CD14-positive monocyte (primary cell): ENCODE data around the gene CARD9. TPM values are rescaled to one million over a fixed set of nuclear protein-coding genes. Genes with fewer than 3 reads are reported as not detected.

ENCODE experiments used
- DNase-seq, 3 donors: peaks; one replicate each; pipeline ENCODE4 v3.0.0-alpha.2; 2011 to 2022
- H2AFZ ChIP-seq: 2 replicates; pipeline ENCODE4 v1.6.0; 2012; ENCODE audit warnings: mild to moderate bottlenecking, low read depth, low read length, inconsistent platforms; ENCODE audit not compliant: insufficient read depth, poor library complexity, severe bottlenecking
- H3K27ac ChIP-seq, 2 donors: 1 replicate in 1 of 2; 2 replicates in 1 of 2; pipeline ENCODE4 v1.5.1; 2012 to 2013; ENCODE audit warnings: low read length in 2 of 2, control low read depth in 1 of 2, inconsistent platforms in 1 of 2, low read depth in 1 of 2, mild to moderate bottlenecking in 1 of 2
- H3K27me3 ChIP-seq, 2 donors: one replicate each; pipeline versions ENCODE4 v1.6.0 to v1.6.1; 2011 to 2013; ENCODE audit warnings: low read length in 2 of 2; ENCODE audit not compliant: control insufficient read depth in 2 of 2, insufficient read depth in 2 of 2
- H3K36me3 ChIP-seq, 2 donors: replicated peaks in 1 of 2; 1 replicate in 1 of 2; 2 replicates in 1 of 2; pipeline versions ENCODE4 v1.5.1 to v1.6.1; 2012 to 2013; ENCODE audit warnings: low read length in 2 of 2, control low read depth in 1 of 2, inconsistent platforms in 1 of 2, mild to moderate bottlenecking in 1 of 2; ENCODE audit not compliant: insufficient read depth in 2 of 2, control insufficient read depth in 1 of 2
- H3K4me1 ChIP-seq, 2 donors: 1 replicate in 1 of 2; 2 replicates in 1 of 2; pipeline versions ENCODE4 v1.5.1 to v1.6.1; 2012 to 2013; ENCODE audit warnings: low read length in 2 of 2, control low read depth in 1 of 2, inconsistent platforms in 1 of 2, mild to moderate bottlenecking in 1 of 2, moderate library complexity in 1 of 2; ENCODE audit not compliant: insufficient read depth in 2 of 2, control insufficient read depth in 1 of 2
- H3K4me2 ChIP-seq: replicated peaks from 2 replicates; pipeline ENCODE3; 2012; ENCODE audit warnings: low read length, moderate library complexity, mild to moderate bottlenecking; ENCODE audit not compliant: poor library complexity, severe bottlenecking; ENCODE audit errors: extremely low read depth
- H3K4me3 ChIP-seq, 3 experiments: fragments of 200-600 bp in 1 of 3; sonication (generic) in 1 of 3; replicated peaks in 1 of 3; 1 replicate in 2 of 3; 2 replicates in 1 of 3; pipeline ENCODE4 v1.5.1; 2011 to 2013; ENCODE audit warnings: low read length in 3 of 3, mild to moderate bottlenecking in 3 of 3, control low read depth in 2 of 3, low read depth in 2 of 3, inconsistent platforms in 1 of 3, moderate library complexity in 1 of 3
- H3K79me2 ChIP-seq: 2 replicates; pipeline ENCODE4 v1.6.0; 2012; ENCODE audit warnings: mild to moderate bottlenecking, control low read depth, inconsistent platforms, low read length, moderate library complexity; ENCODE audit not compliant: insufficient read depth
- H3K9ac ChIP-seq: 2 replicates; pipeline ENCODE4 v1.6.0; 2017; ENCODE audit warnings: low read length, mild to moderate bottlenecking; ENCODE audit not compliant: insufficient read depth, poor library complexity, severe bottlenecking
- H3K9me3 ChIP-seq, 2 donors: replicated peaks in 1 of 2; 1 replicate in 1 of 2; 2 replicates in 1 of 2; pipeline versions ENCODE4 v1.5.1 to v1.6.1; 2012 to 2013; ENCODE audit warnings: low read length in 2 of 2, control low read depth in 1 of 2; ENCODE audit not compliant: control insufficient read depth in 1 of 2, insufficient read depth in 1 of 2
- H4K20me1 ChIP-seq: 2 replicates; pipeline ENCODE4 v1.6.0; 2012; ENCODE audit warnings: mild to moderate bottlenecking, low read length, control low read depth, moderate library complexity; ENCODE audit not compliant: insufficient read depth
- H3K27ac Mint-ChIP-seq, 7 donors: one replicate each; pipeline ENCODE4 v1.8.0; 2020; ENCODE audit warnings: mild to moderate bottlenecking in 7 of 7, mixed read lengths in 7 of 7, moderate library complexity in 6 of 7, inconsistent platforms in 2 of 7
- H3K27me3 Mint-ChIP-seq, 3 donors: one replicate each; pipeline ENCODE4 v1.8.0; 2021 to 2022; ENCODE audit warnings: low read depth in 3 of 3, mild to moderate bottlenecking in 3 of 3, mixed read lengths in 3 of 3, moderate library complexity in 3 of 3, inconsistent platforms in 1 of 3
- H3K36me3 Mint-ChIP-seq, 2 donors: one replicate each; pipeline ENCODE4 v1.8.0; 2020; ENCODE audit warnings: mixed read lengths in 2 of 2, inconsistent platforms in 1 of 2, mild to moderate bottlenecking in 1 of 2
- H3K4me1 Mint-ChIP-seq: one replicate; pipeline ENCODE4 v1.8.0; 2020; ENCODE audit warnings: mild to moderate bottlenecking, mixed read lengths
- H3K4me3 Mint-ChIP-seq, 2 donors: one replicate each; pipeline ENCODE4 v1.8.0; 2020; ENCODE audit warnings: mild to moderate bottlenecking in 2 of 2, mixed read lengths in 2 of 2, moderate library complexity in 1 of 2
- H3K9me3 Mint-ChIP-seq, 7 donors: one replicate each; pipeline ENCODE4 v1.8.0; 2020 to 2022; ENCODE audit warnings: mixed read lengths in 7 of 7, mild to moderate bottlenecking in 6 of 7, moderate library complexity in 6 of 7, inconsistent platforms in 2 of 7
- WGBS: methylation state at CpG from one replicate; pipeline ENCODE4 v1.1.5; 2013; ENCODE audit warnings: missing lambda C conversion rate; ENCODE audit not compliant: insufficient coverage; 5-methylcytosine and 5-hydroxymethylcytosine counted together
- intact Hi-C, 2 donors: fragments of 100-400 bp; cut with micrococcal nuclease; formaldehyde crosslinking; loops; one replicate each; pipeline versions ENCODE4 v1.15.0 to v1.15.1; 2023
- polyA plus RNA-seq, 3 donors: library from polyadenylated mRNA; depleted of rRNA in 1 of 3; unstranded in 2 of 3; stranded (reverse) in 1 of 3; fragments of 300-500 nt in 2 of 3; fragments of >200 nt in 1 of 3; fragmentation: Illumina TruSeq in 2 of 3; gene quantifications; 1 replicate in 2 of 3; 2 replicates in 1 of 3; pipeline ENCODE4 v1.2.3, GENCODE V29; 2012 to 2021
- TF ChIP-seq, protein P1 (sequence below): fragments of 200-600 bp; IDR thresholded peaks from one replicate; pipeline ENCODE4 v1.8.0; 2022; ENCODE audit warnings: antibody characterized with exemption, mild to moderate bottlenecking

The CARD9 gene
- polyA plus RNA-seq, 3 donors = 34.3 to 108 (median 41.4) TPM

GRCh38 chr9:136383436-136383835, 10.0 kb upstream of the CARD9 start:
- no peaks in the 10 kb centered on the region for H3K79me2 ChIP-seq

GRCh38 chr9:136381966-136382513, 8.6 kb upstream of the CARD9 start:
- no peaks in the 10 kb centered on the region for H3K27me3 ChIP-seq
- Mint-ChIP-seq H3K27me3 (no peaks in the 10 kb centered on the region), H3K36me3 (peaks cover 45 to 59% of the 10 kb centered on the region in 2 donors), H3K27ac (peak overlapping the region in 1 of 7 donors; percentile 25), H3K4me3 (no peak overlapping the region), H3K4me1 (peaks cover 10% of the 10 kb centered on the region), H3K9me3 (no peaks in the 10 kb centered on the region)
- H2AFZ ChIP-seq = no peak overlapping the region
- H3K79me2 ChIP-seq = no peaks in the 10 kb centered on the region
- DNase-seq = no peak
- H3K9ac ChIP-seq = no peak overlapping the region
- H3K9me3 ChIP-seq = no peaks in the 10 kb centered on the region
- H3K27ac ChIP-seq = no peak overlapping the region
- H3K4me2 ChIP-seq = no peak overlapping the region
- H3K36me3 ChIP-seq = peaks cover 56 to 84% of the 10 kb centered on the region in 2 donors
- H4K20me1 ChIP-seq = no peaks in the 10 kb centered on the region
- 94% methylated on average over 24 of the region's 25 CpGs for WGBS
- intact Hi-C loops = no loop called here
- H3K4me1 ChIP-seq = peaks cover 7 to 10% of the 10 kb centered on the region in 2 donors
- no peak overlapping the region for H3K4me3 ChIP-seq
- TF ChIP-seq, protein P1, sequence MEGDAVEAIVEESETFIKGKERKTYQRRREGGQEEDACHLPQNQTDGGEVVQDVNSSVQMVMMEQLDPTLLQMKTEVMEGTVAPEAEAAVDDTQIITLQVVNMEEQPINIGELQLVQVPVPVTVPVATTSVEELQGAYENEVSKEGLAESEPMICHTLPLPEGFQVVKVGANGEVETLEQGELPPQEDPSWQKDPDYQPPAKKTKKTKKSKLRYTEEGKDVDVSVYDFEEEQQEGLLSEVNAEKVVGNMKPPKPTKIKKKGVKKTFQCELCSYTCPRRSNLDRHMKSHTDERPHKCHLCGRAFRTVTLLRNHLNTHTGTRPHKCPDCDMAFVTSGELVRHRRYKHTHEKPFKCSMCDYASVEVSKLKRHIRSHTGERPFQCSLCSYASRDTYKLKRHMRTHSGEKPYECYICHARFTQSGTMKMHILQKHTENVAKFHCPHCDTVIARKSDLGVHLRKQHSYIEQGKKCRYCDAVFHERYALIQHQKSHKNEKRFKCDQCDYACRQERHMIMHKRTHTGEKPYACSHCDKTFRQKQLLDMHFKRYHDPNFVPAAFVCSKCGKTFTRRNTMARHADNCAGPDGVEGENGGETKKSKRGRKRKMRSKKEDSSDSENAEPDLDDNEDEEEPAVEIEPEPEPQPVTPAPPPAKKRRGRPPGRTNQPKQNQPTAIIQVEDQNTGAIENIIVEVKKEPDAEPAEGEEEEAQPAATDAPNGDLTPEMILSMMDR = no peak

More at GRCh38 chr9:136383436-136383835, 10.0 kb upstream of the CARD9 start:
- Histone ChIP-seq H2AFZ (no peak overlapping the region), H3K4me1 (no peaks in the 10 kb centered on the region), H3K27ac (no peak overlapping the region), H3K36me3 (peaks cover 64 to 94% of the 10 kb centered on the region in 2 donors), H3K9me3 (no peaks in the 10 kb centered on the region), H3K27me3 (no peaks in the 10 kb centered on the region), H3K4me3 (no peak overlapping the region), H3K9ac (no peak overlapping the region), H3K4me2 (no peak overlapping the region), H4K20me1 (no peaks in the 10 kb centered on the region)
- peaks cover 56 to 73% of the 10 kb centered on the region in 2 donors for H3K36me3 Mint-ChIP-seq
- H3K4me1 Mint-ChIP-seq = peaks cover 6% of the 10 kb centered on the region
- H3K27ac Mint-ChIP-seq = no peak overlapping the region
- TF ChIP-seq, protein P1 = no peak
- H3K4me3 Mint-ChIP-seq = no peak overlapping the region
- no peaks in the 10 kb centered on the region for H3K27me3 Mint-ChIP-seq
- WGBS = 99% methylated on average over 18 of the region's 20 CpGs
- H3K9me3 Mint-ChIP-seq = no peaks in the 10 kb centered on the region
- no peak for DNase-seq
- intact Hi-C loops = no loop called here
